Measurements from ENCODE around the gene PCDHGC3. TPM values are rescaled to one million over a fixed set of nuclear protein-coding genes. Genes with fewer than 3 reads are reported as not detected.

PCDHGC3 gene
- total RNA-seq, 1 experiment from 2014 or later = 112 TPM

DNA sequence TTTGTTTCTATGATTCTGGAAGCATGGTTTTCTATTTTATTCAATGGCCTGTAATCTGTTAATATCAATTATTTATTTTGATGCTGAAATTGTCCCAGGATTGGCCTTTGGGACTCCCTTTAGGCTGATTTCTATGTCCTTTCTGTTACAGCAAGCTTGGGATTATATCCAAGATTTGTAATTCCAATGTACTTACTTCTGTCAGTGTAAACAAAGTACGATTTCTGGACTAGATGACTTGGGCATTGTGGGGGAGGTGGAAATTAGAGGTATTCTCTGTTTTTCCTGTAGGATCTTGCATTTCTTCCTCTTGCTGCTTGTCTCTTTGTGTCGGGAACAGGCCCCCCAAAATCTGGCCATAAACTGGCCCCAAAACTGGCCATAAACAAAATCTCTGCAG lies 41.8 kb upstream of the PCDHGC3 start:
- intact Hi-C loops (cut with micrococcal nuclease; ENCODE audit: unreplicated experiment) = no loop called here
- ChIA-PET CTCF (no interaction called here), POLR2A (ENCODE audit: low non-redundant PET) (no interaction called here)
- Histone ChIP-seq H3K4me1 (ENCODE audit: insufficient read depth, low read length, poor library complexity, severe bottlenecking) (no peaks in the 10 kb centered on the region), H3K27me3 (replicated peaks; ENCODE audit: insufficient read depth, low read depth, low read length, poor library complexity) (no peaks in the 10 kb centered on the region), H3K27ac (ENCODE audit: low read depth, low read length, poor library complexity, severe bottlenecking) (no peak overlapping the region), H3K36me3 (ENCODE audit: insufficient read depth, low read length, poor library complexity, severe bottlenecking) (peaks cover 33% of the 10 kb centered on the region), H3K4me3 (ENCODE audit: low read depth, low read length, poor library complexity, severe bottlenecking) (no peak overlapping the region), H3K9me3 (ENCODE audit: low read depth, low read length, poor library complexity, severe bottlenecking) (peaks cover 43% of the 10 kb centered on the region)
- no peak for TF ChIP-seq EZH2 (IDR thresholded peaks at IDR 0.05; ENCODE audit: borderline replicate concordance, low read depth, low read length, poor library complexity, severe bottlenecking)
- TF ChIP-seq, protein P1, sequence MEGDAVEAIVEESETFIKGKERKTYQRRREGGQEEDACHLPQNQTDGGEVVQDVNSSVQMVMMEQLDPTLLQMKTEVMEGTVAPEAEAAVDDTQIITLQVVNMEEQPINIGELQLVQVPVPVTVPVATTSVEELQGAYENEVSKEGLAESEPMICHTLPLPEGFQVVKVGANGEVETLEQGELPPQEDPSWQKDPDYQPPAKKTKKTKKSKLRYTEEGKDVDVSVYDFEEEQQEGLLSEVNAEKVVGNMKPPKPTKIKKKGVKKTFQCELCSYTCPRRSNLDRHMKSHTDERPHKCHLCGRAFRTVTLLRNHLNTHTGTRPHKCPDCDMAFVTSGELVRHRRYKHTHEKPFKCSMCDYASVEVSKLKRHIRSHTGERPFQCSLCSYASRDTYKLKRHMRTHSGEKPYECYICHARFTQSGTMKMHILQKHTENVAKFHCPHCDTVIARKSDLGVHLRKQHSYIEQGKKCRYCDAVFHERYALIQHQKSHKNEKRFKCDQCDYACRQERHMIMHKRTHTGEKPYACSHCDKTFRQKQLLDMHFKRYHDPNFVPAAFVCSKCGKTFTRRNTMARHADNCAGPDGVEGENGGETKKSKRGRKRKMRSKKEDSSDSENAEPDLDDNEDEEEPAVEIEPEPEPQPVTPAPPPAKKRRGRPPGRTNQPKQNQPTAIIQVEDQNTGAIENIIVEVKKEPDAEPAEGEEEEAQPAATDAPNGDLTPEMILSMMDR (conservative IDR thresholded peaks at IDR 0.05; ENCODE audit: low read depth, low read length) = no peak
- no peak for DNase-seq (ENCODE audit: low spot score)
- BruUV-seq (replicated peaks) = no TSS peak

DNA sequence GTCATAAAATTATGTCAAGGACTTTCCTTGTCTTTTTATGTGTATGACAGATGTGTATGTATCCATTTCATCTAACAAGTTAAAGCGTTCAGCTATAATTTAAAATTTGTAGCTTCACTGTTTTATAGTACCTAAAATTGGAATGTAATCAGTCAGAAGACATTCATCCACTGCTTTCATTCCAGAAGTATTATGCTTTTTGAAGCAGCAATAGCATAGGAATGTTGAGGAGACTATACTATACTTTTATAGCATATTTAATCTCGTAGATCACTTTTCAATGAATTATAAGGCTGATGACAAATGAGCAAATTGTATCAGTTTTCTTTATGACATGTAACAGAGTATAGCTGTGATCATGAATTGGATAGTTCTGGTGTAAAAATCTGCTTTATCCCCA lies 38.5 kb upstream of the PCDHGC3 start:
- Histone ChIP-seq H3K27ac (ENCODE audit: low read depth, low read length, poor library complexity, severe bottlenecking) (no peak overlapping the region), H3K36me3 (ENCODE audit: insufficient read depth, low read length, poor library complexity, severe bottlenecking) (peaks cover 8% of the 10 kb centered on the region), H3K27me3 (replicated peaks; ENCODE audit: insufficient read depth, low read depth, low read length, poor library complexity) (no peaks in the 10 kb centered on the region), H3K4me1 (ENCODE audit: insufficient read depth, low read length, poor library complexity, severe bottlenecking) (no peaks in the 10 kb centered on the region), H3K9me3 (ENCODE audit: low read depth, low read length, poor library complexity, severe bottlenecking) (peaks cover 11% of the 10 kb centered on the region), H3K4me3 (ENCODE audit: low read depth, low read length, poor library complexity, severe bottlenecking) (no peak overlapping the region)
- no peak for DNase-seq (ENCODE audit: low spot score)
- BruUV-seq (replicated peaks) = no TSS peak
- TF ChIP-seq, protein P1 (conservative IDR thresholded peaks at IDR 0.05; ENCODE audit: low read depth, low read length) = no peak
- TF ChIP-seq EZH2 (IDR thresholded peaks at IDR 0.05; ENCODE audit: borderline replicate concordance, low read depth, low read length, poor library complexity, severe bottlenecking) = no peak
- intact Hi-C loops (cut with micrococcal nuclease; ENCODE audit: unreplicated experiment) = no loop called here
- ChIA-PET CTCF (no interaction called here), POLR2A (ENCODE audit: low non-redundant PET) (no interaction called here)

DNA sequence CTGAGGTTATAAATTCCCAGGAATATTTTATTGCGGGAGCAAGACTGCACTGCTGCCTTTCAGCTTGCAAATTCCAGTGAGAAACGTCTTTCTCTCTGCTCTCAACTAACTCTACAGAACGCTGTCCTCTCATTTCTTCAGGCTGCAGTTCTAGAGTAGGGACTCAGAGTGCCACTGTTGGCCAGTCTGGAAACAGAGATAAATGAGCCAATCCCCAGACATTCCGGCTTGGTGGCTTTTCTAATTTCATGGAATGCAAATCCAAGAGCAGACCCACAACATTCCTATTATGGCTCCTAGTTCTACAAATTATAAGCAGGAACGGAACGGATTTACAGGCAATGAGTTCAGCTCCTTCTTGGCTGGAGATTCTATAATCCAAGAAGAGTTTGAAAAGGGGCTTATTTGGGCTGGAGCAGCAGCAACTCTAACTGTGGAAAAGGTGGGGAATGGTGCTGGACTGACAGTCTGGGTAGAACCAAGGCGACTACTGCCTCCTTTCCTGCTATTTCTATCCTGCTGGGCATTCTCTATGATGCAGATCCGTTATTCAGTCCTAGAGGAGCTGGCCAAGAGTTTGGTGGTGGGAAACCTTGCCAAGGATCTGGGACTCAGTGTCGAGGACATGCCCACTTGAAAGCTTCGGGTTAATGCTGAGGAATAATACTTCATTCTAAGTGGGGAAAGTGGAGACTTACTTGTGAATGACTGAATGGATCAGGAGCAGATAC lies 36.2 kb upstream of the PCDHGC3 start:
- intact Hi-C loops (cut with micrococcal nuclease; ENCODE audit: unreplicated experiment) = no loop called here
- BruUV-seq (replicated peaks) = no TSS peak
- DNase-seq (ENCODE audit: low spot score) = no peak
- CTCF ChIA-PET = interaction anchor here (0.7 kb wide), 1 partner anchor 54 kb away, joined by 5 read pairs; no protein-coding TSS in a partner anchor
- Histone ChIP-seq H3K4me1 (ENCODE audit: insufficient read depth, low read length, poor library complexity, severe bottlenecking) (no peaks in the 10 kb centered on the region), H3K27ac (ENCODE audit: low read depth, low read length, poor library complexity, severe bottlenecking) (no peak overlapping the region), H3K27me3 (replicated peaks; ENCODE audit: insufficient read depth, low read depth, low read length, poor library complexity) (no peaks in the 10 kb centered on the region), H3K4me3 (ENCODE audit: low read depth, low read length, poor library complexity, severe bottlenecking) (no peak overlapping the region), H3K9me3 (ENCODE audit: low read depth, low read length, poor library complexity, severe bottlenecking) (peaks cover 11% of the 10 kb centered on the region), H3K36me3 (ENCODE audit: insufficient read depth, low read length, poor library complexity, severe bottlenecking) (no peaks in the 10 kb centered on the region)
- no peak for TF ChIP-seq EZH2 (IDR thresholded peaks at IDR 0.05; ENCODE audit: borderline replicate concordance, low read depth, low read length, poor library complexity, severe bottlenecking)
- POLR2A ChIA-PET (ENCODE audit: low non-redundant PET) = no interaction called here

DNA sequence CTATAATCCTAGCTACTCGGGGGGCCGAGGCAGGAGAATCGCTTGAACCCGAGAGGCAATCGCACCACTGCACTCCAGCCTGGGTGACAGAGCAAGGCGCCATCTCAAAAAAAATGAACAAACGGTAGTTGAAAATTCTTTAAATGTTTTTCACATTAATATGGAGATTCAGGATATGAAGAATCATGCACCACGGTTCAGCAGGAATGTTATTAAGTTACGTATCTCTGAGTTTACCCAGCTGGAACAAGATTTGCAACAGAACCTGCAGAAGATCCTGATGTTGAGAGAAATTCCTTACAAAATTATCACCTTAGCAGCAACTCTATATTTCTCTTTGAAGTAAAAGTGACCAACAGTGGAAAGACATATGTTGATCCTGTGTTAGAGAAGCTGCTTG lies 35.4 kb upstream of the PCDHGC3 start:
- Histone ChIP-seq H3K27ac (ENCODE audit: low read depth, low read length, poor library complexity, severe bottlenecking) (no peak overlapping the region), H3K9me3 (ENCODE audit: low read depth, low read length, poor library complexity, severe bottlenecking) (peaks cover 13% of the 10 kb centered on the region), H3K27me3 (replicated peaks; ENCODE audit: insufficient read depth, low read depth, low read length, poor library complexity) (no peaks in the 10 kb centered on the region), H3K36me3 (ENCODE audit: insufficient read depth, low read length, poor library complexity, severe bottlenecking) (no peaks in the 10 kb centered on the region), H3K4me3 (ENCODE audit: low read depth, low read length, poor library complexity, severe bottlenecking) (no peak overlapping the region), H3K4me1 (ENCODE audit: insufficient read depth, low read length, poor library complexity, severe bottlenecking) (no peaks in the 10 kb centered on the region)
- CTCF ChIA-PET = no interaction called here
- POLR2A ChIA-PET (ENCODE audit: low non-redundant PET) = no interaction called here
- no peak for TF ChIP-seq EZH2 (IDR thresholded peaks at IDR 0.05; ENCODE audit: borderline replicate concordance, low read depth, low read length, poor library complexity, severe bottlenecking)
- TF ChIP-seq, protein P1 (conservative IDR thresholded peaks at IDR 0.05; ENCODE audit: low read depth, low read length) = no peak
- intact Hi-C loops (cut with micrococcal nuclease; ENCODE audit: unreplicated experiment) = no loop called here
- BruUV-seq (replicated peaks) = no TSS peak
- DNase-seq (ENCODE audit: low spot score) = no peak

Data from A673 (cell line).